ENCODE measurements around the gene RPL39L. TPM values are rescaled to one million over a fixed set of nuclear protein-coding genes. Genes with fewer than 3 reads are reported as not detected.
A peak's percentile ranks its signal among the peaks of the same experiment; 100 is the strongest.
"Not testable (repeated sequence)": the region's sequence is repeated elsewhere in the genome, so short reads cannot be mapped to it uniquely, and the experiment has no call there.

The RPL39L gene
- 18.9 TPM for polyA plus RNA-seq (2012; ENCODE audit: low read depth, missing spikeins)

DNA sequence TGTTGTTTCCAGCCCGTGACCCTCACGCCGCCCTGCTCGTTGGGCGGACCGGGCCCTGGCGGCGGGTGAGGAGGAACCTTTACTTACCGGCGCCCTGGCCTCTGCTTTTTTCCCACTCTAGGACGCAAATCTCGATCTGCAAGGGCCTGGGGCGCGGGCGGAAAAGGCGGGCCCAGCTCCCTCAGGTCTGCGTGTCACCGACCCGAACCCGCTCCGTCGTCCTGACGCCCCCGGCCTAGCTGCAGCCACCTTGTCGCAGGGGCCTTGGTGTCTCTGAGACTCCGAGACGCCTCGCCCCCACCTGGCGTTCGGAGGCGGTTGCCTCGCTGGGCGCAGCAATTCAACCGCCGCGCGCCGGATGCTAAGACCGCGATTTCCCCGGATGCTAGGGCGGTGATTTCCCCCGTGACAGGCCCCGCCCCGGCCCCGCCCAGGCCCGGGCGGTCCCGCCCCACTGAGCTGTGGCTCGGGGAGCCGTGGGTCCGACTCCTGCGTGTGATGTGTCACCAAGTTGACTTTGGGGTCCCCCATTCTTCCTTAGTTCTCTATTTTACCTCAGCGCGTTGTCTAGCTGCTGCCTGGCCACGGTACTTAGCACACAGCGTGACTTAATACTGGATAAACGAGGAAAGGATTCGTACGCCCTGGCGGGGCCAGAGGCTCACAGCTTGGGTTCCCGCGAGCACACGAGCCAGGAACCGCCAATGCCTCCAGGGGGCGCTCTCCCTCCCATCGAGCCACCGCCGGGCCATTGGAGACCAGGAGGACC lies at the start of gene RPL39L:
RPL39L (minus strand) TSS at position 371 of the 769 bp plus-strand sequence. CDS start 18,196 bp downstream, outside the sequence.
- DNase-seq (ENCODE audit: insufficient read length, low spot score) (peak; percentile 93), FAIRE-seq (peak; percentile 87)
- peak; percentile 43; the same call in 1 of the 2 replicates for TF ChIP-seq POLR2AphosphoS5 (IDR thresholded peaks at IDR 0.05; ENCODE audit: low read depth, low read length)
- TF ChIP-seq POLR2A (IDR thresholded peaks at IDR 0.05; ENCODE audit: low read depth, low read length) = peak; percentile 53; the same call in 1 of the 2 replicates
- TF ChIP-seq POU2F2 (IDR thresholded peaks at IDR 0.05; ENCODE audit: low read depth, low read length) = no peak
- no peak for TF ChIP-seq SPI1 (IDR thresholded peaks at IDR 0.05; ENCODE audit: low read depth, low read length)

DNA sequence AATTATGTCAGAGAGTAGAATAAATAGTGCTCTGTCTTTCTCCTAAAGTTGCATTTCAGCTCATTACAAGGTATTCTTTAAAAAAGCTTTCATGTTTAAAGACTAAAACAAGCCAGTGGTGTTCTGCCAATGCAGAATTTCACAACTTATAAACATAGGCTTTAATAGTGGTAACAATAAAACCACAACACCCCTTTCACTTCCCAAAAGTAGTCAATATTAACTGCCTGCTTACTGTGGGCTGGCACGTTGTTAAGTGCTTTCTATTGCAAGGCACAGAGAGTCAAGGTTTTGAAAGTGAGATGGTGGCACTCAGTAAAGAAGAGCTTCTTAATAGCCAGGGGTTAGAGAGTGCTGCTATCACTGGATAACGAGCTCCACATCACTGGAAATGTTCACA lies 49.6 kb upstream of the RPL39L start:
- TF ChIP-seq POLR2A (IDR thresholded peaks at IDR 0.05; ENCODE audit: low read depth, low read length) (no peak), POLR2AphosphoS5 (IDR thresholded peaks at IDR 0.05; ENCODE audit: low read depth, low read length) (no peak), SPI1 (IDR thresholded peaks at IDR 0.05; ENCODE audit: low read depth, low read length) (0 out of 2 replicates have a peak, but pooled peaks have one; percentile 18)
- FAIRE-seq (no peak), DNase-seq (ENCODE audit: insufficient read length, low spot score) (no peak)

DNA sequence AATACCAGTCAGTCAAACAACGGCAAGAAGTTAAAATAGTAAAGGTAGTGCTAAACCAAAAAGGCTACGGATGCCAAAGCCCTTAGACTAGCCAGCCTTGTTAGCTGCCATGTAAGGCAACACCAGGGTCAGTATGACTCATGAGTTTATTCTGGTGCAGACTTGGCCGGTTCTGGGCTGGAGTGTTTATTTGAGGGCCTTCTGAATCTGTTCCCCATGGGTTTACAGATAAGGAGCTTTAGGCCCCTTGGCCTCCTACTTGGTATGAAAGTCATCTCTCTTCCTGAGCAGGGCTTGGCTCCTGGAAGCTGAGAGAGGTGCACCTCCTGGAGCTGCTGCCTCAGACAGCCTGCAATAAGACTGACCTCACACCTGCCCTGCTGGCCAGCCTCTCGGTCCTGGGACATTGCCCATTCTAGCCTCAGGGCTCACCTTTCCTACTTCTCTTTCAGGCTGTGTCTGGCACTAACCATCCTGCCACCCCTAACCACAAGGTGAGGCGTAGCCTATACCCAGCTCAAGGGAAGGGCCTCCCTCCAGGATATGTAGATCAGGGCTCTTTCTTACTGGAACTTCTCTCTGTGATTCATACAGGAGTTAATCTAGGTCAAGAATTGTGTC lies 47.6 kb upstream of the RPL39L start:
- FAIRE-seq = no peak
- TF ChIP-seq POU2F2 (IDR thresholded peaks at IDR 0.05; ENCODE audit: low read depth, low read length) (no peak), SPI1 (IDR thresholded peaks at IDR 0.05; ENCODE audit: low read depth, low read length) (no peak), POLR2AphosphoS5 (IDR thresholded peaks at IDR 0.05; ENCODE audit: low read depth, low read length) (no peak)
- no peak for DNase-seq (ENCODE audit: insufficient read length, low spot score)

DNA sequence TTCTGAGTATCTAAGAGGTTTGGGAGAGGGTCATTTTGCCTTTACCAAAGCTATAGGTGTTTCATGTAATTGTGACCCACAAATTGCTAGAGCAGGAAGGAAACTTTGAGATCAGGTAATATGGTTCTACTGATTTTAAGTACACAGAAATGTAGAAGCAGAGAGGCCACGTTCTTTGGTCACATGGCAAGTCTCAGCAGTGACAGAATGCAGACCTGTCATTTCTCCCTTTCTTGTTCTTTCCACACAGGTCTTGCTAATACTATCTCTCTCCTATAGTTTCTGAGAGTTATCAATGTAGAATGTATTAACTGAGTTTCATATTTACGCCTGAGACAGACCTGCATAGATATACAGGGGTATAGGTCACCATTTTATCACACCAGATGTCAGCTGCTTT lies 47.1 kb upstream of the RPL39L start:
- FAIRE-seq = no peak
- DNase-seq (ENCODE audit: insufficient read length, low spot score) = no peak
- TF ChIP-seq POU2F2 (IDR thresholded peaks at IDR 0.05; ENCODE audit: low read depth, low read length) (no peak), POLR2A (IDR thresholded peaks at IDR 0.05; ENCODE audit: low read depth, low read length) (no peak), PAX5 (IDR thresholded peaks at IDR 0.05; ENCODE audit: insufficient read depth, low read length, severe bottlenecking) (no peak), POLR2AphosphoS5 (IDR thresholded peaks at IDR 0.05; ENCODE audit: low read depth, low read length) (no peak), SPI1 (IDR thresholded peaks at IDR 0.05; ENCODE audit: low read depth, low read length) (no peak), TAF1 (IDR thresholded peaks at IDR 0.05; ENCODE audit: low read depth, low read length) (no peak)

DNA sequence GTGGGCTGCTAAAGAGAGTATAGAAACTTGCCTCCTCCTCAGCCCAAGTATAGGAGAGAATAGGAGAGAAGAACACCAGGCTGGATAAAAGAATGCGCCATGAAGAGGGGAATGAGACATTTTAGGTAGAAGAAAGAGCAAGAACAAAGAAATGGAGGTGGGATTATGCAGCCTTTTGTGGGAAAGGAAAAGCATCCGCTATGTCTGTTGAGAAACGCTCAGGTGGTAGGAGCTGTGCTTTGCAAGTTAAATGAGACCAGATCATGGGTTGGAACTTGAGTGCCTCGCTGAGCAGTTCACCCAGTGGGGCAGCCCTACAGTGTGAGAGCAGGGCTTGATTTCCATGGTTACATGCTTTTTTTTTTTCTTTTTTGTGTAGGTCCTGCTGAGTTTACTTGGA lies 46.5 kb upstream of the RPL39L start:
- no peak for TF ChIP-seq POU2F2 (IDR thresholded peaks at IDR 0.05; ENCODE audit: low read depth, low read length)
- TF ChIP-seq PAX5 (IDR thresholded peaks at IDR 0.05; ENCODE audit: insufficient read depth, low read length, severe bottlenecking) = no peak
- no peak for TF ChIP-seq POLR2AphosphoS5 (IDR thresholded peaks at IDR 0.05; ENCODE audit: low read depth, low read length)
- TF ChIP-seq SPI1 (IDR thresholded peaks at IDR 0.05; ENCODE audit: low read depth, low read length) = no peak
- no peak for FAIRE-seq
- DNase-seq (ENCODE audit: insufficient read length, low spot score) = no peak

DNA sequence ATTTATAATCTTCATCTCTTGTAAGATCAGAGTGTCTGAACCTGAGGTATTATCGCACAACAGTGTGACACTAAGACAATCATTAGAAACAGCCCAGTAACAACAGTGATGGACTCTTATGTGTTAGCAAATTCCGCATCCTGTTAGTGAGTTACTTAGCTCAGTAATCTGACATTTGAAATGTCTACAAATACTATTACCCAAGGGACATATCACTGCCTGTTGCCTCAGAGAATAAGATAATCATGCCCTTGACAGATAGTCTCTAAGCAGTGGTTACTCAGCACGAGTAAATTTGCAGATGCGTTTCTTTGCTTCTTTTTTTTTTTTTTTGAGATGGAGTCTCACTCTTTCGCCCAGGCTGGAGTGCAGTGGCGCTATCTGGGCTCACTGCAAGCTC lies 44.6 kb upstream of the RPL39L start:
- TF ChIP-seq POU2F2 (IDR thresholded peaks at IDR 0.05; ENCODE audit: low read depth, low read length) (no peak), POLR2AphosphoS5 (IDR thresholded peaks at IDR 0.05; ENCODE audit: low read depth, low read length) (no peak), PAX5 (IDR thresholded peaks at IDR 0.05; ENCODE audit: insufficient read depth, low read length, severe bottlenecking) (no peak), SPI1 (IDR thresholded peaks at IDR 0.05; ENCODE audit: low read depth, low read length) (no peak), POLR2A (IDR thresholded peaks at IDR 0.05; ENCODE audit: low read depth, low read length) (no peak), TAF1 (IDR thresholded peaks at IDR 0.05; ENCODE audit: low read depth, low read length) (no peak)
- DNase-seq (ENCODE audit: insufficient read length, low spot score) (no peak), FAIRE-seq (no peak)

DNA sequence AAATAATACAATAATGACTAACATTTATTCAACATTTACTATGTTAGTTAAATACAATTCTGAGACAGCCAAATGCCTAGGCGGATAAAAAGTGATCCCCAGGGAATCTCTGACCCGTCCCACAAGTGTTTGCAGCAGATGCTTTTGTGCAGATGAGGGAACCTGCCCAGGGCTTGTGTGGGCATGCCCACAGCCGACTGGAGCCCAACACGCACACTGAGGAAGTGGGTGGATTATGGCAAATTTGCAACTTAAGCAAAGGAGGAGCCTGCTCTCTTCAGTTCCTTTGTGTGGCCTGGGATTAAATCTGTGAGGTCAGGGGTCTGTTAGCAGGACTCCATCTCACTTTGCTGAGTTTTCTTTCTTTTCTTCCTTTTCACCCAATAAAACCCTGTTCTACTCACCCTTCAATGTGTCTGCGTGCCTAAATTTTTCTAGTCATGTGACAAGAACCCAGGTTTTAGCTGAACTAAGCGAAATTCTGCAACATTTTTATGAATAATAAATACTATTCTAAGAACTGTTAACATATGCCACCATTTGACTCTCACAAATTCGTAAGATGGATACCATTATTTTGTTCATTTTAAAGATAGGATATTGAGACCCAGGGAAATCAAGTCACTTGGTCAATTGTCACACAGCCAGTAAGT lies 44.0 kb upstream of the RPL39L start:
- no peak for FAIRE-seq
- no peak for TF ChIP-seq POLR2AphosphoS5 (IDR thresholded peaks at IDR 0.05; ENCODE audit: low read depth, low read length)
- peak; percentile 44 for TF ChIP-seq SPI1 (IDR thresholded peaks at IDR 0.05; ENCODE audit: low read depth, low read length)
- DNase-seq (ENCODE audit: insufficient read length, low spot score) = no peak

DNA sequence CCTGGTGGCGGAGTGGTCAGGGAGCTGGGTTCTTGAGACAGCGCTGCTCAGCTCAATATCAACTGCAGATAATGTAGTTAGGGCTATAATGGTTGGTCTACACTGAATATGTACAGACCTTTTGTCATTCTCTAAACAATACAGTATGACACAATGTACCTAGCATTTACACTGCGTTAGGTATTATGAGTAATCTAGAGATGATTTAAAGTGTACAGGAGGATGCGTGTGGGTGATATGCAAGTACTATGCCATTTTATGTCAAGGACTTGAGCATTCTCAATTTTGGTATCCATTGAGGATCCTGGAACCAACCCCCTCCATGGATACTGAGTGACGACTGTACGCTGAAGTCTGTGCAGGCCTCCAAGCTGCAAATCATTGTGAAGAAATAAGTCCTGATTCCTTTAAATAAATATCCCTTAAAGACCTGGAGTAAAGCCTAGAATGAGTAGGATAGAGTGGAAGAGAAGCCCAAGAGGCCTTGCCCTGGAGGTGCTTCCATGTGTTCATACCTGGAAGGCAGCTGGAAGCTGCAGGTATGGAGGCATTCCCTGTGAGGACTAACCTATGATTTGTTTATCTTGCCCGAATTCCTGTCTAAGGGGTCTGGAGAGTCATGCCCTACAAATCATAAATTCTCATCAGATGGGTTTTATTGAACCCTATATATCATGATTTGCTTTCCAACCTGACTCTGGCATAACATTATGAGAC lies 42.3 kb upstream of the RPL39L start:
- FAIRE-seq (no peak), DNase-seq (ENCODE audit: insufficient read length, low spot score) (no peak)
- TF ChIP-seq POU2F2 (IDR thresholded peaks at IDR 0.05; ENCODE audit: low read depth, low read length) (no peak), TAF1 (IDR thresholded peaks at IDR 0.05; ENCODE audit: low read depth, low read length) (no peak), POLR2AphosphoS5 (IDR thresholded peaks at IDR 0.05; ENCODE audit: low read depth, low read length) (no peak), SPI1 (IDR thresholded peaks at IDR 0.05; ENCODE audit: low read depth, low read length) (no peak), PAX5 (IDR thresholded peaks at IDR 0.05; ENCODE audit: insufficient read depth, low read length, severe bottlenecking) (no peak), POLR2A (IDR thresholded peaks at IDR 0.05; ENCODE audit: low read depth, low read length) (no peak)

DNA sequence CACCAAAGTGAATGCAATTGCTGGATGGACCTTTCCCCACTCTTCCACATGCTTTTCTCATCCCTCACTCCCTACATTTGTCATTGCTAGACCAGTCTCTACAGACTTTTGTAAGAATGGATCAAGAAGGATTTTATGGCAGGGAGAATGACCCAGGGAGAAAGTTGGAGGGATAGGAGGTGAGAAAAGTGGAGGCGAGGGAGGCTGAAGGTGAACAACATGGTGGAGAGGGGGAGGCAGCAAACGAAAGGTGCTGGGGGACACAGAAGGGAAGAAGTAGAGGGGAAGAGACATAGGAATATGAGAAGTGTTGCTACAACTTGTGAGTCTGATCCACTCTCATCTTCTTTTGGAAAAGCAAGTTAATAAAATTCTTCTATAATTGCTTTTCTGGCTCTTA lies 33.6 kb upstream of the RPL39L start:
- DNase-seq (ENCODE audit: insufficient read length, low spot score) (no peak), FAIRE-seq (no peak)
- TF ChIP-seq TAF1 (IDR thresholded peaks at IDR 0.05; ENCODE audit: low read depth, low read length) (no peak), POU2F2 (IDR thresholded peaks at IDR 0.05; ENCODE audit: low read depth, low read length) (no peak), POLR2AphosphoS5 (IDR thresholded peaks at IDR 0.05; ENCODE audit: low read depth, low read length) (no peak), SPI1 (IDR thresholded peaks at IDR 0.05; ENCODE audit: low read depth, low read length) (no peak), PAX5 (IDR thresholded peaks at IDR 0.05; ENCODE audit: insufficient read depth, low read length, severe bottlenecking) (no peak), POLR2A (IDR thresholded peaks at IDR 0.05; ENCODE audit: low read depth, low read length) (no peak)

DNA sequence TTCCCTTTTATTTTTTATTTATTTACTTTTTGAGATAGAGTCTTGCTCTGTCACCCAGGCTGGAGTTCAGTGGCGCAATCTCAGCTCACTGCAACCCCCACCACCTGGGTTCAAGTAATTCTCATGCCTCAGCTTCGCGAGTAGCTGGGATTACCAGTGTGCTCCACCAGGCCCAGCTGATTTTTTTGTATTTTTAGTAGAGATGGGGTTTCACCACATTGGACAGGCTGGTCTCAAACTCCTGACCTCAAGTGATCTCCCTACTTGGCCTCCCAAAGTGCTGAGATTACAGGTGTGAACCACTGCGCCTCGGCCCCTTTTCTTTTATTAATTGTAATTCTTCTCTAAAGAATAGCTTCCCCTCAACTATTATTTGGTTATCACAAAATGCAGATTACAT lies 31.6 kb upstream of the RPL39L start:
- not testable (repeated sequence) for DNase-seq (ENCODE audit: insufficient read length, low spot score); FAIRE-seq
